HK-2 (cell line): Measurements from ENCODE around the gene NES.
"Not testable (repeated sequence)": the region's sequence is repeated elsewhere in the genome, so short reads cannot be mapped to it uniquely, and the experiment has no call there.

Source experiments
- DNase-seq: peaks from one replicate; pipeline ENCODE4 v3.0.0-alpha.2; 2018; ENCODE audit not compliant: unreplicated experiment

Gene NES

DNA sequence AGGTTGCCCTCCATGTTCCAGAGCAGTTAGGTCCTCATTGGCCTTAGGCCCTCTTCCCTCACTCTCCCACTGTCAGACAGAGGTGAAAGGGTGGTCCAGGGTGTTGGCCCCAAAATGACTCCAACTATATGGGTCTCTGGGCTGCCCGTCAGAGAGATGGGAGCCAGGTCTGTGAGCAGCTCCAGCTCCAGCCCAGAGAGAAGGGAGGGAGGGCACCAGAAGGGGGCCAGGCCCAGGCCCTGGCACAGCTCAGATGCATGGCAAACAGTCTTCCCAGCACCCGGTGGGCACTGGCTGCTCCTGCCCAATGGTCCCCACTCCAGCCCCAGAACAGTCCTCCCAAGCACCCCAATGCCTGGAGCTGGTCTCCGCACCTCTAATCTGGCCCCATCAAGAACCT is 33.1 kb downstream of the NES start:
- no peak for DNase-seq

DNA sequence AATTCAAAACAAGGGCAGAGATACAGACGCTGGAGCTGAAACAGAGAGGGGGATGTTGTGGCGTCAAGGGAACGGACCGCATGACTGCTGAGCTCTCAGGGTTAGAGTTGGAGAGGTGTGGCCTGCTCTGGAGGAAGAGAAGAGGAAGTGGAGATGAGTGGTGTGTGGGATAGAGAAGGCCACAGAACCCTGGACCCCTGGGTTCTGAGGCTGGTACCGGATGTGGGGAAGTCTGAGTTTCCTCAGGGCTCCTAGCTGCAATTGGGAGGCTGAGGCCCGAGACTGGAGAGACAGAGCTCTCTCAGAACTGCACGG is 33.5 kb downstream of the NES start:
- DNase-seq = no peak

DNA sequence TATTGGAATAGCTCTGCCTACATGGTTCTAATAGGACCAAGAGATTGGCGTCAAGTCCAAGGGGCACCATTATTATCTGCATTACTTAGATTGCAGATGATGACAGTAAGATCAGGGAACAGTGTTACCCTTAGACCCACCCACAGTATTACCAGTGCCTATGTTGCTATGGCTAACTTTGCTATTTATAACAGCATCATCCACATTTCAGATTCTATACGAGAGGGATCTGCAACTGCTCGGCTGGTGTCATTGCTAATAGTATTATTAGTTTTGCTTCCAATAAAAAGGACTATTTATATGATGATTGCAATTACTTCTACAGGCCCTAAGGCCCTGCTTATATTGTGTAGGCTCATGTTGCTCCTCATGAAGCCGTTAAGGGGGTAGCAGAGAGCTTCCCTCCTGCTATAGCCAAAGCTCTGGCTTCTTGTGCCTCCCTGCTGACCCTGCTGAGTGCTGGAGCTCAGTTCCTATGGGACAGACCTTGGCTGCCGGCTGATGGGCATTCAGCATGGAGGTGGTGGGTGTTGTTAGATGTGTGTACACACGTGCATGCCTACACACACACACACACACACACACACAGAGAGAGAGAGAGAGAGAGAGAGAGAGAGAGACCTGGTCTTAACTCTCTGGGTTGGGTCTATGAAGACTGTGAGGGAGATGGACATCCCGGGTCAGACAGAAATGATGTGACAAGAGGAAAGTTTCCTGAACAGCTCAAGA is 34.0 kb downstream of the NES start:
- DNase-seq = no peak

DNA sequence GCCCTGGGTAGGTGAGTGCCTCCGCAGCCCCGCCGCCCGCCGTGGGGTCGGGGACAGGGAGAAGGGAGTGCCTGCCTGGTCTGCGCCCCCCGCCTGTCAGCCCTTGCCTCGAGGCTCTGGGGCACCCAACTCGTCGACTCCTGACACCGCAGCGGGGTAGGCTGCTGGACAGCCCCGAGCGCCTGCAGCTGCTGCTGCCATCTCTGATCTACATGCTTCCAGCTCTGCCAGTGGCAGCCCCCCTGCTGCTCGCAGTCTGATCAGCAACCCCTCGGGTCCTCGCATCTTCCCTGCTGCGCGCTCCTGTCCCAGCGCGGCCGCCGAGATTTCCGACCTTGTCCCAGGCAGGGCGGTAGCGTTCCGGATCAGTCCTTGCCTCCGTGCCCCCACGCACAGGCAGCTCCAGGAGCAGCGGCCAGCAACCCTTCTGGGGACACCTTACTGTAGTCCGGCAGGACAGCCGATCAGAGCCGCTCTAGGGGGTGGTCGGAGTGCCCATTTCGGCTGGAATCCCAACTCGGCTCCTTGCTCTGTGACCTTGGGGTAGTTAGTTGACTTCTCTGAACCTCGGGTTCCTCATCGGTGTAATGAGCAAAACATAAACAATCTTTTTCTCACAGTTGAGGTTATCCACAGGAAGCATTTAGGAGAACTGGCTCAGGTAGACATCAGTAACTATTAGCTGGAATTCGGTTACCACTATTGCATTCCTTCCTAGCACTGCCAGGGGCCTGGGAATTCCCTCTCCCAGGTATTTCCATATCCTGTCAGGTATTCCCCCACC is 34.8 kb downstream of the NES start:
- no peak for DNase-seq

DNA sequence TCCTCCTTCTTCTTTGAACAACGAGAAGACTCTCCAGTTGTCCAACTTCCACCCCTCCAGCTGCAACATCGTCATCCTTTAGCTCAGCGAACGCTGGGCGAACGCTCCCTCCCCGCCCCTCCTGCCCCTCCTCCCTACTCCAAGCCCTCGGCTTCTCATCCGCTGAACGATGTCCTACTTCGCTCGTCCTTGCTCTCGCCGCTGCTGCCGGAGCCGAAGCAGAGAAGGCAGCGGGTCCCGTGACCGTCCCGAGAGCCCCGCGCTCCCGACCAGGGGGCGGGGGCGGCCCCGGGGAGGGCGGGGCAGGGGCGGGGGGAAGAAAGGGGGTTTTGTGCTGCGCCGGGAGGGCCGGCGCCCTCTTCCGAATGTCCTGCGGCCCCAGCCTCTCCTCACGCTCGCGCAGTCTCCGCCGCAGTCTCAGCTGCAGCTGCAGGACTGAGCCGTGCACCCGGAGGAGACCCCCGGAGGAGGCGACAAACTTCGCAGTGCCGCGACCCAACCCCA is 35.4 kb downstream of the NES start, which contains the start of gene BCAN:
TSS of gene BCAN (plus strand) at position 357 of the 504 bp plus-strand sequence. CDS start 3,938 bp downstream, outside the sequence.
- DNase-seq = no peak

DNA sequence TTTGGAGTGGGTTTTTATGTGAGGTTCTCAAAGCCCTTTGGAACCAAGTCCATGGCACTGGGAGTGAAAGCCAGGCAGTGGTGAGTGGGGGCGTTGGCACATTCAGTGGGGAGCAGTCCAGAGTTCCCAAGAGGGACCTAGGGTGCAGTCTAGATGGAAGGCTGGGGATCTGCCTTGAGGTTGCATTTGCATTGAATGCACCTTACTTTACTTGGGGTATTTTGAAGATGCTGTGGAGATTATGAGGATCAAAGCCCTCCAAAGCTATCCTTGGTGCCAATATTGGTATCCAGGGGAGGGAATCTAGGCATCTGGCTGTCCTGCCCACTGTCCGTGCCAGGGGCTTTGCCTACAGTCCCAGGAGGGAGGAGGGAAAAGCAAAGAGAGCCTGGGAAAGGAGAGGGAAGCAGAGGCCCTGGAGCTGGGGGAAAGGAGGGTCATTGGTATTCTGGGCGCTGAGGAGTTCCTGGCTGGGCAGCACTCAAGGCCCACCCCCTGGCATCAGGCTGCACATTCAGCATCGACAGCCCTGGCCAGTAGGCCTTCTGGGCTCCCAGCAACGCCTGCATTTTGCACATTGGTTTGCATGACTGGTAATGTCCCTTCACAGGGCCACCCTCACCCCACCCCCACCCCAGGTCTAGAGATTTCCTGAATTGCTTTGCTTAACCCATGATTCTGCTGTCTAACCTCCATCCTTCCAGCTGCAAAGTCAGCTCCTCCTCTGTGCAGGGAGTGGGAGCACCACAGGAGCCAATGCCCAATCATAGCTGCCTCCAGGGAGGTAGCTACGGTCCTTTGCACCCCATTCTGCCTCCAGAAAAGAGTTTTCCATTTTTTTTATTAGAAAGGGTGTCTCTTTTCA is 36.1 kb downstream of the NES start:
- no peak for DNase-seq

DNA sequence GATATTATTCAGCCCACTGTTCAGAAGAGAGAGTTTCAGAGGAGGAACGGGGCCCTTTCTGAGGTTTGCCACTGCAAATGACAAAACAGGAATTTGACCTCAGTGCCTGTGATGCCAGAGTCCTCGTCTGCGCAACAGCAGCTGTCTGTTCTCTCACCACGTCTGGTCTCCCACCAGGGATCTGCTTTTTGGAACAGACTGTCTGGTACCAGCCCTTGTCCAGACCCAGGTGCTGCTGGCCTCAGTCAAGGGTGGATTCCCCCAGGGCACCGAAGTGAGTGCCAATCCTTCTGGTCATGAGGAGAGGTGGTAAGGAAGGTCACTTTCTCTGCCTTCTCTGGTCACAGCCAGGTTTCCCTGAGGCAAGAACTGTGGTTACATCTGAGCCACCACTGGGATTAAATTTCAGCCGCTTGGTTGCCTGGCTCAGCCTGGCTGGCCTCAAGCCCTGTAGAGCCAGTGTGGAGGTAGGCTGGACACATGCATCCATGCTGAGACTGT is 37.6 kb downstream of the NES start:
- no peak for DNase-seq

DNA sequence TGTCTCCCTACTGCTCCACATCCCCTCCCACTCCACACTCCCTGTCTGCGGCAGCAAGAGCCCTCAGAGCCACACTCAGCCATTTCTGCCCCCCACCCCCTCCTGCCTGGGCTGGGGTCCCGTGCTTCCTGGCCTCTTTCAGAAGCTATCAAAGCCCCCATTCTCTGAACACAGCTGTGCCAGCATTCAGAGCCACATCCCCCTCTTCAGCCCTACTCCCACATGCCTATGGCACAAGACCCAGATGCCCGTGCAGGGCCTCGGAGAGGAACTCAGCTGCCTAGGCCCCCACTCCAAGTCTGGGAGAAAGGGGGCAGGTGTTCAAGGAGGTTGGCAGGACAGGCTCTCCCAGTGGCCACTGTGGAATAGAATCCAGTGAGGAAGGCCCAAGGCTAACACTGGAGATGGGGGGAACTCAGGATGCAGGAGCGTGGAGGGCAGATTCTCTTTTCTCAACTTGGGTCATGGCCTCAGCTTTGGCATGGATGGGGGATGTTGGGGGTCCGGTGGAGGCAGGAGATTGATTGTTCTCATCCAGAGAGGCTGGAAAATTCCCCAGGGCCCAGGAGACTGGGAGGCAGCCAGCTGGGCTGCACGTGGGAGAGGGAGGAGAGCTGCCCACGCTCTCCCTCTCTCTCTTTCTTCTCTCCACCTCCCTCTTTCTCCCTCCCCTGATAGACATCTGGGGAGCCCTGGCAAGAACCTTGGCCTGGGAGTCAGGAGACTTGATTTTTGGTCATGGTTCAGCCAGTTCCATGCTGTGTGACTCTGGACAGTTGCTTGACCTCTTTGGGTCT is 38.8 kb downstream of the NES start:
- DNase-seq = no peak

DNA sequence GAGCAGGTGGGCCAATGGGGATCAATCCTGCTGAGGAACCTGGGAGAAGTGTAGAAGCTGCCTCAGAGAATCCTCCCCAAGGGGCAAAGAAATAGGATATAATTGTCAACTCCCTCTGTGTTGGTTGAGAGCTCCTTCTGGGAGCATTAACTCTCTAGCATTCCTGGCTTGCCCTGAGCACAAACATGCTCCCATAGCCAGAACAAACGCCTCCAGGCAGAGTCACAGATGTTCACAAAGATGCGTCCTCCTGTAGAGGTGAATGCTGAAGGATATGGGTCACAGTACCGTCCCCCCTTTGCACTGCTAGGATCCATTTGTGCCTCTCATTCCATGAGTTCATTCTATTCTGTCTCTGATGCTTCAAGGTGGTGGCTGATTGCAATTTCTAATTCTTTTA is 44.9 kb downstream of the NES start:
- no peak for DNase-seq

DNA sequence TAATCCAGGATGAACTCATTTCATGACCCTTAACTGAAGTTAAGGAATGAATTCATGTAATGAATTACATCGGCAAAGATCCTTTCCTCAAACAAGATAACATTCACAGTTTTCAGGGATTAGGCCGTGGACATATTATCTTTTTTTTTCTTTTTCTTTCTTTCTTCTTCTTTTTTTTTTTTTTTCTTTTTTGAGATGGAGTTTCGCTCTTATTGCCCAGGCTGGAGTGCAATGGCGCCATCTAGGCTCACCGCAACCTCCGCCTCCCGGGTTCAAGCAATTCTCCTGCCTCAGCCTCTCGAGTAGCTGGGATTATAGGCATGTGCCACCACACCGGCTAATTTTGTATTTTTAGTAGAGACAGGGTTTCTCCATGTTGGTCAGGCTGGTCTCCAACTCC is 46.1 kb downstream of the NES start:
- not testable (repeated sequence) for DNase-seq

DNA sequence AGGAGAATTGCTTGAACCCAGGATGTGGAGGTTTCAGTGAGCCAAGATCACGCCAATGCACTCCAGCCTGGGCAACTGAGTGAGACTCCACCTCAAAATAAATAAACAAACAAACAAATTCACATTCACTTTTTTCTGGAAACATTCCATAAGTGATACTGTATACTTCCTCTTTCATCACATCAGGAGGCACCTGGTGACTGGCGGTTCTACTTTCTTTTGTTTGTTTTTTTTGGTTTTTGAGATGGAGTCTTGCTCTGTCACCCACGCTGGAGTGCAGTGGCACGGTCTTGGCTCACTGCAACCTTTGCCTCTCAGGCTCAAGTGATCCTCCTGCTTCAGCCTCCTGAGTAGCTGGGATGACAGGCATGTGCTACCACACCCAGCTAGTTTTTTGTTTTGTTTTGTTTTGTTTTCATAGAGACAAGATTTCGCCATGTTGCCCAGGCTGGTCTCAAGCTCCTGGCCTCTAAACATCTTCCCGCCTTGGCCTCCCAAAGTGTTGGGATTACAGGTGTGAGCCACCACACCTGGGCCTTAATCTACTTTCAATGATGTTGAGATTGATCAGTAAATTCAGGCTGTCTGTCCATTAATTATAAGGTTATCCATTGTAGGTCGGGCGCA is 47.3 kb downstream of the NES start:
- no peak for DNase-seq

DNA sequence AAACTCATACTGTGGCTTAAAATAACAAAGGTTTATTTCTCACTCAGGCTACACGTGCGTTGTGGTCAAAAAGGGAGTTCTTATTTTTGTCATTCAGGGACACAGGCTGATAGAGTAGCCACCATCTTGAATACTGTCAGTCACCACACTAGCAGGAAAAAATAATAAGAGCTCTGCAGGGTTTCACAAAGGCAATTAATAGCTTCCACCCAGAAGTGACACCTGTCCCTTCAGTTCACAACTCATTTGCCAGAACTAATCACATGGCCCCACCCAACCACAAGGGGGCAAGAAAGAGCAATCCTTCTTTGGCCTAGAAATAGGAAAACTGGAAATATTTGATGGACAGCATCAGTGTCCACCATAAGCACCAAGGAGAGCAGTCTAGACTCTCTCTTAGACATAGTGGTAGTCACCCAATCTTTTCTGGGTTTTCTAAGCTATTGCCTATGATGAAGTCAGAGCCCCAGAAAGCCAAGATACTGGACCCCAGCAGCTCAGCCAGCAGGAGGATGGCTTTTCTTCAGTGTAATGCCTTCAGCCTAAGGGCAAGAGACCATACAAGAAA is 49.8 kb downstream of the NES start:
- peak; percentile 53 for DNase-seq

DNA sequence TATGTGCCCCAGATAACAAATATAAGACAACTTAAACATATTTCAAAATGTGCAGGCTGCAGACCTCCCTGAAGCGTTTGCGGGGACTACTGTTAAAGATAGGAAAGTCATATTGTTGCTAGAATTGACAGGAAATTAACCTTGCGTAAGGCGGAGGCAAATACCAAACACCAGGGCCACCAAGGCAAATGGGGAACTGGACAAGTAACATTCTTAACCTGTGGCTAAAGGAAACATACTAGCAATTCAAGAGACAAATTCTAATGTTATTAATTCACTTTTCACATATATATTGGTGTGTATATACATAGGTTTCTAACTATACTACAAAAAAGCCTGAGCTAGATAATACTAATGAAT is 51.1 kb downstream of the NES start:
- DNase-seq = no peak

DNA sequence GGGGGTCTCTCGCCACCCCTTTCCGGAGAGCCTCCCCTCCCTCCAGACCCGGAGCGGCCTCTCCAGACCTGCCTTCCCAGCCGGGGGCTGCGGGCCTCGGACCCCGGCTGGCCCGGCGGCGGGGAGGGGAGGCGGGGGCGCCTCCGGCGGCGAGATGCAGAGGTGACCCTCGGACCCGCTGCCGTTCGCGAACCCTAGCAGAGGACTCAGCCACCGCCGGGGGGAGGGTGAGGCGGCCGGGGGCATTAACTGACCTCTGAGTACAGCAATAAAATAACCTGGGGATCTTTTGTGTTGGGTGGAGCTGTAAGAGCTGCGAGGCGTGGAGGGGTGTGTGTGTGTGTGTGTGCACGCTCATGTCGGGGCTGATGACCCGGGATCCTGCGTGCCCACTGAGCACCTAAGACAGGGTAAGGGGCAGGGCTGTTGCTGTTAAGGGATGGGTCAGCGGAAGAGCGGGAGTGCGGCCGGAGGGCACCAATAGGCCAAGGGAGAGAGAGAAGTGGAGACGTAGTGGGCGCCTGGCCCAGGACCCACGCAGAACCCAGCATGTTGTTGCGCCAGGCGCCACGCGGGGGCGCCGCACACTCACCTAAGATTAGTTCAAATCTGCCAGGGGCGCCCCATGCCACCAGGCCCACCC is 51.6 kb downstream of the NES start:
- DNase-seq = peak; percentile 42

DNA sequence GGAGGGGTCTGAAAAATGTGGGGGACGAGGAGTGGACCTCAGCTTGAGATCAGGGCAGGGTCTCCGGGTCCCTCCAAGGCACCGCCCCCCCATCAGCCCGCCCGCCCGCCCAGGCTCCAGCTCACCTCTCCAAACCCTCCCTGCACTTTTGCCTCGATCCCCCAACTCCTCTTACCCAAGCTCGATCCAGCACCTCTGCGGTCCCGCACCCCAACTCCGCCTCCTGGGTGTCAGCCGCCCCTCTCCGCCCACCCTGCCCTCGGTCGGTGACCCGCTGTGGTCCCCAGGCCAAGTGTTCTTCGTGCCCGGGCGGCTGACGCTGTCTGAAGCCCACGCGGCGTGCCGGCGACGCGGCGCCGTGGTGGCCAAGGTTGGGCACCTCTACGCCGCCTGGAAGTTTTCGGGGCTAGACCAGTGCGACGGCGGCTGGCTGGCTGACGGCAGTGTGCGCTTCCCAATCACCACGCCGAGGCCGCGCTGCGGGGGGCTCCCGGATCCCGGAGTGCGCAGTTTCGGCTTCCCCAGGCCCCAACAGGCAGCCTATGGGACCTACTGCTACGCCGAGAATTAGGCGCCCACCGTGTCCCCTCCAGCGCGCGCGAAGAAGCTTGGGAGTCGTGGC is 52.3 kb downstream of the NES start:
- DNase-seq = no peak

DNA sequence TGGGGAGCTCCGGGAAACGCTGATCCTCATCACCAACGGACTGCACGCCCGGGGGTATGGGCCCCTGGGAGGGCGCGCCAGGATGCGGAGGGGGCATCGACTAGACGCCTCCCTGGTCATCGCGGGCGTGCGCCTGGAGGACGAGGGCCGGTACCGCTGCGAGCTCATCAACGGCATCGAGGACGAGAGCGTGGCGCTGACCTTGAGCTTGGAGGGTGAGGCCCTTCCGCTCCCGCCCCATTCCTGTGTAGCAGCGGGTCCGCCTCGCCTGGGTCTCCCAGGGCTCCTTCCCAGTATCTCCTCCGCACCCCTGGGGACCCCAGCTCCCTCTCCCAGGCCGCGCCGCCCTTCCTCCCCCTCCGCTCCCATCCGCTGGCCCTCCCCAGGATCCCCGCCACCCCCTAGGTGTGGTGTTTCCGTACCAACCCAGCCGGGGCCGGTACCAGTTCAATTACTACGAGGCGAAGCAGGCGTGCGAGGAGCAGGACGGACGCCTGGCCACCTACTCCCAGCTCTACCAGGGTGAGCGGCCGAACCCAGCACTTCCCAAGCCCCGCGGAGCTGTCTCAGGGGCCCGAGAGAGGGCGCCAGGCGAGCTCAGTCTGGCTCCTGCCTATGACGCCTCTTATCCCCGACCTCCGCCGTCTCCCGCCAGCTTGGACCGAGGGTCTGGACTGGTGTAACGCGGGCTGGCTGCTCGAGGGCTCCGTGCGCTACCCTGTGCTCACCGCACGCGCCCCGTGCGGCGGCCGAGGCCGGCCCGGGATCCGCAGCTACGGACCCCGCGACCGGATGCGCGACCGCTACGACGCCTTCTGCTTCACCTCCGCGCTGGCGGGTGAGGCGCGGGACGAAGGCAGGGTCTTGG is 53.0 kb downstream of the NES start:
- peak; percentile 51 for DNase-seq

DNA sequence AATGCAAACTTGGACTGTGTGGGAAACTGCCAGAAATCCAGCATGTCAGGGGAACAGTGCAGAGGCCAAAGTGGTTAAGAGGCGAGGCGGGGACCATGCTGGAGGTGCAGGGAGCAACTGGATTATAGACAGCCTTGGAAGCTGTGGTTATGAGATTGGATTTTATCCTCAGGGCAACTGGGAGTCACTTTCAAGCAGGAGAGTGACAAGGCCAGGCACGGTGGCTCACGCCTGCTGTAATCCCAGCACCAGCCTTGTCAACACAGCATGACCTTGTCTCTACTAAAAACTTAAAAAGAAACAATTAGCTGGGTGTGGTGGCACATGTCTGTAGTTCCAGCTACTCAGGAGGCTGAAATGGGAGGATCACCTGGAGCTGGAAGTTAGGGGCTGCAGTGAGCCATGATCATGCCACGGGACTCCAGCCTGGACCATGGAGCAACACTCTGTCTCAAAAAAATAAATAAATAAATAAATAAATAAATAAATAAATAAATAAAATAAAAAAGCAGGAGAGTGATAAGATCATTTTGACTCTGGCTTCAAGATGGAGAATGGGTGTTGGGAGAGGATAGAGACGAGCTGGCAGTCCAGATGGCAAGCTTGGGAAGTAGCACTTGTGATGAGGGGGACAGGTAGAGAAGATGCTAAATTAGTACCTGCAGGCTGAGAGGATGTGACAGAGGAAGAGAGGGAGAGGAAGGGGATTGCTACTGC is 54.5 kb downstream of the NES start:
- no peak for DNase-seq

DNA sequence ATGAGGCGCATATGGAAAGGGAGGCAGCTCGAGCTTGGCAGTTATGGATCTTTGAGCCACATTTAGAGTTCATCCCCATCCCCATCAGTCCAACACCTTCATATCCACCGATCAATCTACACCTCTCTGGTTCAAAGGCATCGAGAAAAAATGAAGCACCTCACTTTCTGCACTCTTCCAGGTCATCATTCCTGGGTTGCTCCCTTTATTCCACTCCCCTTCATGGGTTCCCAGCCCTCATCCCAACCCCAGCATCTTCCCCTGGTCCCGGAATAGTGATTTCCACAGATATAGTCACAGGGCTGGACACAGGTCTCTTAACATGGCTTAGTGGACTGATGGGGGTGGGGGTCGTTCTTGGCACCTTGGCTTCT is 57.6 kb downstream of the NES start:
- no peak for DNase-seq
